Neural cell (in vitro differentiated cells): Measurements from ENCODE around the gene MRPS33.

Experiments used
- CTCF ChIP-seq: fragments of 450-650 bp; IDR thresholded peaks from 2 replicates; pipeline ENCODE4 v1.5.1; 2014; ENCODE audit warnings: antibody characterized with exemption, mild to moderate bottlenecking, moderate library complexity; ENCODE audit not compliant: poor library complexity, severe bottlenecking
- EZH2 ChIP-seq: fragments of 200-600, 300-800 bp; shearing (Covaris generic), sonication (generic); IDR thresholded peaks from 2 replicates; pipeline ENCODE4 v1.6.1; 2014; ENCODE audit warnings: antibody characterized with exemption, low read length, borderline replicate concordance, mild to moderate bottlenecking; ENCODE audit not compliant: insufficient read depth, poor library complexity, severe bottlenecking

- TF ChIP-seq CTCF (no peak), EZH2 (no peak)
Observed at GRCh38 chr7:140990193-140990962, 24.4 kb downstream of the MRPS33 start.
